ENCODE results near the gene SEMA3C.

SEMA3C gene

DNA sequence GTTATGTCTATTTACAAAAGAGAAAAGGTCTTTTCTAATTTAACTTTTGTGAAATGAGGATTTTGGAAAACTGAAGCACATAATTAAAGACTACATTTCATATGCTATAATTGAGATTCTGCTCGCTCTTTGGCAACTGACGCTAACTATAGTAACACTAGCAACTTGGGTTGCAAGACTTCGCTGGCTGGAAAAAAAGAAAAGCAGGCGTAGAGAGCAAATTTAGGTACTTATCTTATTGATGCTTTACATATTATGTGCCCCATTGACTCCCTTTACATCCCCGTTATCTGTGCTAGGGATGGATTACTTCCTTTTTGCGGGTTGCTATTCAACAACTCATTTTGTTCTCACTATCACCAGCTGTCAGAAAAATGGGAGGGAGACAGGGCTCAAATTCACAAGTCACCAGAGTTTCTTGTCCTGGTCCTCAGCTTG, 10.5 kb downstream of the SEMA3C start:
- TF ChIP-seq YY1 (IDR thresholded peaks at IDR 0.05; ENCODE audit: low read depth) = no peak
- no peak for TF ChIP-seq TAF1 (IDR thresholded peaks at IDR 0.05; ENCODE audit: low read depth)
- TF ChIP-seq FOXM1 (IDR thresholded peaks at IDR 0.05; ENCODE audit: borderline replicate concordance, low read depth) = no peak
- no peak for TF ChIP-seq EGR1 (IDR thresholded peaks at IDR 0.05)
- no peak for TF ChIP-seq CREB1 (IDR thresholded peaks at IDR 0.05; ENCODE audit: low read depth)
- no peak for TF ChIP-seq NFIC (IDR thresholded peaks at IDR 0.05)
- no peak for TF ChIP-seq EP300 (IDR thresholded peaks at IDR 0.05; ENCODE audit: borderline replicate concordance)

DNA sequence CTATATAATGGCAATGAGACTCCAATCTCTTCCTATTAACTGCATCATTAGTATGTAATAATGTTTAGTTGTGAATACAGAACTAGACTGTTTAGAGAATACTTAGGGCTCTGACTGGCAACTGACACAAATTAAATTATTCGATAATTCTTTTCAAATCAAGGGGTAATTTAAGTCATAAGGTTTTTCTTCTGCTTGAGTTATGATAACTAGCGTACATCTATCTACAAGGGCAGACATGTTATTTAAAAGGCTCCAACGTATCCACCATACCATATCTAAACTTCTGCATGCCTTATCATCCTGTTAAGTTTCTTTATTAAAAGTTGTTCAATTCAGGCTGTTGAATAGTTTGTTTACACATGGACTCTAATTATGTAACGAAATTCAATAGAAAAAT, 11.2 kb downstream of the SEMA3C start:
- TF ChIP-seq CEBPB (IDR thresholded peaks at IDR 0.05) = no peak
- no peak for TF ChIP-seq FOXM1 (IDR thresholded peaks at IDR 0.05; ENCODE audit: borderline replicate concordance, low read depth)
- no peak for TF ChIP-seq EGR1 (IDR thresholded peaks at IDR 0.05)
- TF ChIP-seq, protein P1, sequence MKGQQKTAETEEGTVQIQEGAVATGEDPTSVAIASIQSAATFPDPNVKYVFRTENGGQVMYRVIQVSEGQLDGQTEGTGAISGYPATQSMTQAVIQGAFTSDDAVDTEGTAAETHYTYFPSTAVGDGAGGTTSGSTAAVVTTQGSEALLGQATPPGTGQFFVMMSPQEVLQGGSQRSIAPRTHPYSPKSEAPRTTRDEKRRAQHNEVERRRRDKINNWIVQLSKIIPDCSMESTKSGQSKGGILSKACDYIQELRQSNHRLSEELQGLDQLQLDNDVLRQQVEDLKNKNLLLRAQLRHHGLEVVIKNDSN (IDR thresholded peaks at IDR 0.05) = no peak
- TF ChIP-seq TEAD4 (IDR thresholded peaks at IDR 0.05) = no peak
- no peak for TF ChIP-seq TCF12 (IDR thresholded peaks at IDR 0.05; ENCODE audit: low read depth)

DNA sequence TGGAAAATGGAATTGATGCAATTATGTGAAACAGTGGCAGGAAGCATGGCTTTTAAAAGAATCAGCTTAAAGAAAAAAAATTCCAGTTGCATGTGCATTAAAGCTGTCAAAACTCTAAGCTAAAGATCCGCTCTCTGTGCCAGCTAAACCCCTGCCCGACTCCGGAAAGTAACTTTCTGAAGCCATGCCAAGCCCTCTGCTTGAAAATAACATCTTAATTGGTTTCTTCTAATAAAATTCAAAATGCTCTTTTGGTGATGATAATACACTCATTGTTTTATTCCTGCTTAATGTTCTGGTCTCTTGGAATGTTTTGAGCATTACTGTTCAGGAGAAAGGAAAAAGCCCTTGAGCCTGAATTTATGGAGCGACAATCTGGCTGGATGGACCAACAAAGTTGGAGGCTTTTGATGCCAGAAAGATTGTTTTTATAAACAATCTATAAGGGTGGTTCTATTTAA, 11.7 kb downstream of the SEMA3C start:
- TF ChIP-seq NFIC (IDR thresholded peaks at IDR 0.05) (peak; percentile 32; the same call in 1 of the 2 replicates), CEBPB (IDR thresholded peaks at IDR 0.05) (no peak)

DNA sequence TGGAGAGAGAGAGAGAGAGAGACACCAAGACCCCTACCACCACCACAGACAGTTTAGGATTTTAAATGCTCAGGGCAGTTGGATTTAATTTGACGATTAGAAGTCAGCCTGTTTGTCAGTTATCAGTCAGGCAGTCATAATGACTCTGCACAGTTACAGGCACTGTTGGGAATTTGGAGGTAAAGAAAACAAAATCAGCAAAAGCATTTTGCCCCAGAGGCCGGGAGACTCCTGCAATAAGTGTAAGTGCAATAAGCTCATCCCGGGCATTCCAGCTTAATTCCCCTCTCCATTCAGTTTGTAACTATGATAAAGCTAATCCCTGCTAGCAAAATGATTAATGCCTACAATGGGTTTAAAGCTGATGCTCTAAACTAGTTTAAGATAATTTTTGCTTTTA, 13.5 kb downstream of the SEMA3C start:
- TF ChIP-seq CEBPB (IDR thresholded peaks at IDR 0.05) = no peak
- TF ChIP-seq, protein P1 (IDR thresholded peaks at IDR 0.05) = no peak
- TF ChIP-seq TAF1 (IDR thresholded peaks at IDR 0.05; ENCODE audit: low read depth) = no peak
- TF ChIP-seq RAD21 (IDR thresholded peaks at IDR 0.05; ENCODE audit: low read depth) = no peak
- TF ChIP-seq NFIC (IDR thresholded peaks at IDR 0.05) = no peak
- TF ChIP-seq CREB1 (IDR thresholded peaks at IDR 0.05; ENCODE audit: low read depth) = no peak
- TF ChIP-seq TEAD4 (IDR thresholded peaks at IDR 0.05) = no peak
- no peak for TF ChIP-seq ZBTB7A (IDR thresholded peaks at IDR 0.05; ENCODE audit: low read depth)
- TF ChIP-seq, protein P2, sequence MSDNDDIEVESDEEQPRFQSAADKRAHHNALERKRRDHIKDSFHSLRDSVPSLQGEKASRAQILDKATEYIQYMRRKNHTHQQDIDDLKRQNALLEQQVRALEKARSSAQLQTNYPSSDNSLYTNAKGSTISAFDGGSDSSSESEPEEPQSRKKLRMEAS (IDR thresholded peaks at IDR 0.05) = no peak
- TF ChIP-seq EGR1 (IDR thresholded peaks at IDR 0.05) = no peak
- TF ChIP-seq EP300 (IDR thresholded peaks at IDR 0.05; ENCODE audit: borderline replicate concordance) = no peak
- TF ChIP-seq YY1 (IDR thresholded peaks at IDR 0.05; ENCODE audit: low read depth) = no peak
- TF ChIP-seq, protein P3, sequence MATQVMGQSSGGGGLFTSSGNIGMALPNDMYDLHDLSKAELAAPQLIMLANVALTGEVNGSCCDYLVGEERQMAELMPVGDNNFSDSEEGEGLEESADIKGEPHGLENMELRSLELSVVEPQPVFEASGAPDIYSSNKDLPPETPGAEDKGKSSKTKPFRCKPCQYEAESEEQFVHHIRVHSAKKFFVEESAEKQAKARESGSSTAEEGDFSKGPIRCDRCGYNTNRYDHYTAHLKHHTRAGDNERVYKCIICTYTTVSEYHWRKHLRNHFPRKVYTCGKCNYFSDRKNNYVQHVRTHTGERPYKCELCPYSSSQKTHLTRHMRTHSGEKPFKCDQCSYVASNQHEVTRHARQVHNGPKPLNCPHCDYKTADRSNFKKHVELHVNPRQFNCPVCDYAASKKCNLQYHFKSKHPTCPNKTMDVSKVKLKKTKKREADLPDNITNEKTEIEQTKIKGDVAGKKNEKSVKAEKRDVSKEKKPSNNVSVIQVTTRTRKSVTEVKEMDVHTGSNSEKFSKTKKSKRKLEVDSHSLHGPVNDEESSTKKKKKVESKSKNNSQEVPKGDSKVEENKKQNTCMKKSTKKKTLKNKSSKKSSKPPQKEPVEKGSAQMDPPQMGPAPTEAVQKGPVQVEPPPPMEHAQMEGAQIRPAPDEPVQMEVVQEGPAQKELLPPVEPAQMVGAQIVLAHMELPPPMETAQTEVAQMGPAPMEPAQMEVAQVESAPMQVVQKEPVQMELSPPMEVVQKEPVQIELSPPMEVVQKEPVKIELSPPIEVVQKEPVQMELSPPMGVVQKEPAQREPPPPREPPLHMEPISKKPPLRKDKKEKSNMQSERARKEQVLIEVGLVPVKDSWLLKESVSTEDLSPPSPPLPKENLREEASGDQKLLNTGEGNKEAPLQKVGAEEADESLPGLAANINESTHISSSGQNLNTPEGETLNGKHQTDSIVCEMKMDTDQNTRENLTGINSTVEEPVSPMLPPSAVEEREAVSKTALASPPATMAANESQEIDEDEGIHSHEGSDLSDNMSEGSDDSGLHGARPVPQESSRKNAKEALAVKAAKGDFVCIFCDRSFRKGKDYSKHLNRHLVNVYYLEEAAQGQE (IDR thresholded peaks at IDR 0.05; ENCODE audit: low read depth) = no peak
- no peak for TF ChIP-seq FOXM1 (IDR thresholded peaks at IDR 0.05; ENCODE audit: borderline replicate concordance, low read depth)
- no peak for TF ChIP-seq TCF12 (IDR thresholded peaks at IDR 0.05; ENCODE audit: low read depth)

DNA sequence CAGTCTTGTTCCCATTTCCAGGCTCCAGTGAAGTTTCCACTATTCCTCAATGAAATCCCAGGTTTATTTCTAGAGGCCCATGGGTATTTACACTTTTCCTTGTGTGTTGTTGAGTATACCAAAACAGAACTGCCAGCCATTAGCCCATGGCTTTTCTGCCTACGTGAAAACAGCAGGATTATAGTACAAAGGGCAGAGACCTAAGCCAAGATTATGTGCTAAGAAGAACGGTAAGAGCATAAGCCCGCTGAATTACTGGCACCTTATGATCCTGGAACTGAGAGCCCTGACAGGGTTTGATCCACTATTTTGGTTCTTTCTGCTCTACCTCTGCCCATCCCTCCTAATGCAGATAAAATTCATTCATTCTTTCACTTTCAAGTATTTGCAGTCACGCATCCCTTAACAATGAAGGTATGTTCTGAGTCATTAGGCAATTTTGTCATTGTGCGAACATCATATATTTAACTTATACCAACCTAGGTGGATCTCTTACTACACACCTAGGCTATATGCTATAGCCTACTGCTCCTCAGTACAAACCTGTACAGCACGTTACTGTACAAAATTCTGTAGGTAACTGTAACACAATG, 16.0 kb downstream of the SEMA3C start:
- TF ChIP-seq CEBPB (IDR thresholded peaks at IDR 0.05) (no peak), TCF12 (IDR thresholded peaks at IDR 0.05; ENCODE audit: low read depth) (no peak), ZBTB7A (IDR thresholded peaks at IDR 0.05; ENCODE audit: low read depth) (no peak), EP300 (IDR thresholded peaks at IDR 0.05; ENCODE audit: borderline replicate concordance) (no peak), NFIC (IDR thresholded peaks at IDR 0.05) (no peak), TAF1 (IDR thresholded peaks at IDR 0.05; ENCODE audit: low read depth) (no peak), RAD21 (IDR thresholded peaks at IDR 0.05; ENCODE audit: low read depth) (no peak), FOXM1 (IDR thresholded peaks at IDR 0.05; ENCODE audit: borderline replicate concordance, low read depth) (no peak), CREB1 (IDR thresholded peaks at IDR 0.05; ENCODE audit: low read depth) (no peak), TEAD4 (IDR thresholded peaks at IDR 0.05) (no peak), YY1 (IDR thresholded peaks at IDR 0.05; ENCODE audit: low read depth) (no peak), EGR1 (IDR thresholded peaks at IDR 0.05) (no peak)
- TF ChIP-seq, protein P2 (IDR thresholded peaks at IDR 0.05) = no peak
- TF ChIP-seq, protein P3 (IDR thresholded peaks at IDR 0.05; ENCODE audit: low read depth) = no peak
- TF ChIP-seq, protein P1 (IDR thresholded peaks at IDR 0.05) = no peak

Measured in Ishikawa (cell line).